Endothelial cell of umbilical vein (primary cell): ENCODE data around the gene GAP43. TPM values are rescaled to one million over a fixed set of nuclear protein-coding genes. Genes with fewer than 3 reads are reported as not detected.

Experiments used
- BruUV-seq: library from RNA; stranded (reverse); fragments of 400-500 nt; replicated peaks from 2 replicates; lab custom pipeline; 2021; lab: Mats Ljungman, UMichigan
- CTCF ChIA-PET: fragments of 300-600, 350-600 bp; sonication (Branson Sonifier 250); formaldehyde crosslinking; loops from one replicate; lab custom pipeline; 2021; ENCODE audit warnings: antibody characterized with exemption, inconsistent platforms; lab: Charles Lee
- POLR2A ChIA-PET: fragments of 300-600, 350-600 bp; sonication (Branson Sonifier 250); formaldehyde crosslinking; loops from one replicate; lab custom pipeline; 2021; ENCODE audit warnings: antibody characterized with exemption, inconsistent platforms; lab: Charles Lee
- DNase-seq: peaks from one replicate; pipeline ENCODE4 v3.0.0-alpha.2; 2011; ENCODE audit warnings: low read depth, low spot score
- FAIRE-seq: peaks from 2 replicates; lab custom pipeline; 2011; peaks lifted over from hg19 to GRCh38; lab: Jason Lieb, UNC
- H2AFZ ChIP-seq: 2 replicates; pipeline ENCODE4 v1.6.0; 2012; ENCODE audit warnings: low read depth, low read length, control low read depth, inconsistent platforms
- H3K27ac ChIP-seq: 2 replicates; pipeline ENCODE4 v1.5.1; 2011; ENCODE audit warnings: low read depth, mild to moderate bottlenecking, control low read depth, low read length, moderate library complexity; ENCODE audit not compliant: insufficient read depth
- H3K27me3 ChIP-seq, 2 experiments: 2 replicates each; pipeline versions ENCODE4 v1.6.0 to v1.6.1; 2011; ENCODE audit warnings: low read length in 2 of 2, mixed read lengths in 1 of 2; ENCODE audit not compliant: control insufficient read depth in 2 of 2, insufficient read depth in 2 of 2
- H3K36me3 ChIP-seq, 2 experiments: 2 replicates in 1 of 2; 3 replicates in 1 of 2; pipeline ENCODE4 v1.5.1; 2011; ENCODE audit warnings: low read length in 2 of 2, mild to moderate bottlenecking in 1 of 2, moderate library complexity in 1 of 2; ENCODE audit not compliant: control insufficient read depth in 2 of 2, insufficient read depth in 2 of 2; ENCODE audit errors: extremely low read depth in 1 of 2
- H3K4me1 ChIP-seq: 3 replicates; pipeline ENCODE4 v1.5.1; 2011; ENCODE audit warnings: mild to moderate bottlenecking, low read length; ENCODE audit not compliant: control insufficient read depth, insufficient read depth; ENCODE audit errors: extremely low read depth
- H3K4me2 ChIP-seq: 2 replicates; pipeline ENCODE4 v1.6.1; 2011; ENCODE audit warnings: low read length, control low read depth, mixed read lengths; ENCODE audit not compliant: insufficient read depth
- H3K4me3 ChIP-seq, 3 experiments: fragments of 200-600 bp in 1 of 3; sonication (generic), shearing (Covaris generic) in 1 of 3; replicated peaks in 1 of 3; 2 replicates each; pipeline ENCODE4 v1.5.1; 2011 to 2016; ENCODE audit warnings: control low read depth in 3 of 3, low read length in 3 of 3, mild to moderate bottlenecking in 2 of 3, inconsistent platforms in 1 of 3, low read depth in 1 of 3, moderate library complexity in 1 of 3; ENCODE audit not compliant: insufficient read depth in 1 of 3
- H3K79me2 ChIP-seq: 2 replicates; pipeline ENCODE4 v1.6.0; 2012; ENCODE audit warnings: low read length, inconsistent platforms; ENCODE audit not compliant: control insufficient read depth, insufficient read depth
- H3K9ac ChIP-seq: replicated peaks from 2 replicates; pipeline ENCODE3; 2011; ENCODE audit warnings: low read length, control low read depth; ENCODE audit not compliant: insufficient read depth; ENCODE audit errors: extremely low read depth
- H3K9me1 ChIP-seq: replicated peaks from 3 replicates; pipeline ENCODE4 v1.6.0; 2011; ENCODE audit warnings: mild to moderate bottlenecking, low read length; ENCODE audit not compliant: control insufficient read depth, insufficient read depth; ENCODE audit errors: extremely low read depth
- H3K9me3 ChIP-seq: replicated peaks from 2 replicates; pipeline ENCODE4 v1.5.1; 2012; ENCODE audit warnings: low read length, inconsistent platforms; ENCODE audit not compliant: control insufficient read depth, insufficient read depth
- H4K20me1 ChIP-seq: replicated peaks from 2 replicates; pipeline ENCODE3; 2011; ENCODE audit warnings: mild to moderate bottlenecking, low read length; ENCODE audit not compliant: control insufficient read depth, insufficient read depth; ENCODE audit errors: extremely low read depth
- CTCF ChIP-seq, 2 donors: IDR thresholded peaks; 1 replicate in 1 of 2; 2 replicates in 1 of 2; pipeline ENCODE4 v1.5.1; 2011; ENCODE audit warnings: low read length in 2 of 2, mild to moderate bottlenecking in 2 of 2, moderate library complexity in 2 of 2, control low read depth in 1 of 2, inconsistent platforms in 1 of 2, low read depth in 1 of 2; ENCODE audit not compliant: insufficient read depth in 1 of 2; ENCODE audit errors: extremely low read depth in 1 of 2
- EZH2 ChIP-seq: IDR thresholded peaks from 2 replicates; pipeline ENCODE4 v1.6.1; 2012; ENCODE audit warnings: borderline replicate concordance, low read depth, mild to moderate bottlenecking, moderate library complexity, low read length, inconsistent platforms; ENCODE audit not compliant: severe bottlenecking
- FOS ChIP-seq: IDR thresholded peaks from 2 replicates; pipeline ENCODE4 v1.6.1; 2011; ENCODE audit warnings: mild to moderate bottlenecking, low read length, moderate library complexity, borderline replicate concordance; ENCODE audit not compliant: insufficient read depth
- GATA2 ChIP-seq: IDR thresholded peaks from 2 replicates; pipeline ENCODE4 v1.7.0; 2011; ENCODE audit warnings: low read depth, mild to moderate bottlenecking, moderate library complexity, mixed read lengths, low read length; ENCODE audit not compliant: insufficient read length, insufficient read depth
- JUN ChIP-seq: IDR thresholded peaks from 2 replicates; pipeline ENCODE4 v1.6.1; 2011; ENCODE audit warnings: borderline replicate concordance, low read depth; ENCODE audit not compliant: insufficient read length, insufficient read depth
- MAX ChIP-seq: IDR thresholded peaks from 2 replicates; pipeline ENCODE4 v1.6.1; 2011; ENCODE audit not compliant: insufficient read depth, insufficient read length
- MYC ChIP-seq: IDR thresholded peaks from one replicate; pipeline ENCODE4 v1.6.1; 2011; ENCODE audit warnings: mild to moderate bottlenecking, low read depth, low read length
- POLR2A ChIP-seq: IDR thresholded peaks from 2 replicates; pipeline ENCODE4 v1.6.1; 2012; ENCODE audit warnings: low read depth, mild to moderate bottlenecking, control low read depth, low read length
- POLR2AphosphoS5 ChIP-seq: IDR thresholded peaks from 2 replicates; pipeline ENCODE4 v1.6.1; 2012; ENCODE audit warnings: low read depth, mild to moderate bottlenecking, control low read depth, low read length, moderate library complexity; ENCODE audit not compliant: insufficient read depth
- dilution Hi-C: fragments of 300-500 bp; cut with MboI; formaldehyde crosslinking; loops from one replicate; pipeline ENCODE4 v1.15.0; 2019; ENCODE audit warnings: low sequenced_read_pairs; ENCODE audit not compliant: extremely low pct_ligation_motif_present
- intact Hi-C: fragments of 100-400 bp; cut with micrococcal nuclease; formaldehyde crosslinking; loops from one replicate; pipeline ENCODE4 v1.10.0; 2022
- polyA plus RNA-seq, 4 experiments: library from polyadenylated mRNA; depleted of rRNA in 3 of 4; stranded (reverse) in 3 of 4; unstranded in 1 of 4; fragments of >200 nt; gene quantifications; 2 replicates each; pipeline versions ENCODE4 v1.2.1 to v1.2.3, GENCODE V29; 2011 to 2012; ENCODE audit warnings: missing spikeins in 1 of 4
- total RNA-seq: library from RNA; stranded (reverse); gene quantifications from 2 replicates; pipeline ENCODE4 v1.2.3, GENCODE V29; 2021

GAP43 gene
- total and polyA plus RNA-seq, 2 donors (not counting 3 experiments of a cell fraction or from before 2014, with no cell fraction given): 0.06 TPM; not detected in 1

- ChIA-PET POLR2A (no interaction called here), CTCF (no interaction called here)
- H2AFZ ChIP-seq: no peak overlapping the region
- no peak for FAIRE-seq
- no peaks in the 10 kb centered on the region for H3K27me3 ChIP-seq
- no peak overlapping the region for H3K4me2 ChIP-seq
- no peaks in the 10 kb centered on the region for H3K9me1 ChIP-seq
- no peaks in the 10 kb centered on the region for H3K79me2 ChIP-seq
- H3K4me1 ChIP-seq: no peaks in the 10 kb centered on the region
- no TSS peak for BruUV-seq
- H3K36me3 ChIP-seq: no peaks in the 10 kb centered on the region
- no peaks in the 10 kb centered on the region for H3K9me3 ChIP-seq
- H4K20me1 ChIP-seq: no peaks in the 10 kb centered on the region
- intact Hi-C loops: no loop called here
- no peak overlapping the region for H3K27ac ChIP-seq
- dilution Hi-C loops: no loop called here
- H3K4me3 ChIP-seq: no peak overlapping the region
- no peak overlapping the region for H3K9ac ChIP-seq
- DNase-seq: no peak
- no peak for TF ChIP-seq GATA2
- TF ChIP-seq FOS: no peak
- TF ChIP-seq POLR2A: no peak
- TF ChIP-seq MAX: no peak
- TF ChIP-seq POLR2AphosphoS5: no peak
- TF ChIP-seq CTCF (IDR thresholded peaks at IDR 0.05; ENCODE audit: extremely low read depth in 1 of 2, insufficient read depth in 1 of 2, low read depth in 1 of 2, low read length in 2 of 2): no peak
- TF ChIP-seq JUN: no peak
- TF ChIP-seq EZH2: no peak
- TF ChIP-seq MYC: no peak
Observed at GRCh38 chr3:115725800-115726199, 102.5 kb downstream of the GAP43 start.
